ENCODE data around the gene C6orf136. TPM values are rescaled to one million over a fixed set of nuclear protein-coding genes. Genes with fewer than 3 reads are reported as not detected.
A peak's percentile ranks its signal among the peaks of the same experiment; 100 is the strongest.

Gene C6orf136
- total and polyA plus RNA-seq, 9 of the 15 experiments (the other 6 are each of a cell fraction or from before 2014, with no cell fraction given): 14.1 to 63.1 (median 18.4) TPM

- TF ChIP-seq ZNF592 (IDR thresholded peaks at IDR 0.05): no peak
- no peak for TF ChIP-seq PYGO2 (tag; IDR thresholded peaks at IDR 0.05)
- TF ChIP-seq TFAP4 (CRISPR knock-in tag; IDR thresholded peaks at IDR 0.05; ENCODE audit: borderline replicate concordance): no peak
- no peak for TF ChIP-seq SMAD3 (CRISPR knock-in tag; conservative IDR thresholded peaks at IDR 0.05)
- 0 out of 4 replicates have a peak, but pooled peaks of 1 of the 2 experiments have one; percentile 16 for TF ChIP-seq FOXA3 (CRISPR knock-in tag; conservative IDR thresholded peaks at IDR 0.05 in 1 of 2, IDR thresholded peaks at IDR 0.05 in 1 of 2)
- TF ChIP-seq ZNF511 (CRISPR knock-in tag; IDR thresholded peaks at IDR 0.05): 0 out of 2 replicates have a peak, but pooled peaks have one; percentile 41
- TF ChIP-seq PHB2 (IDR thresholded peaks at IDR 0.05; ENCODE audit: low read depth): peak; percentile 75
- TF ChIP-seq STAT6 (CRISPR knock-in tag; IDR thresholded peaks at IDR 0.05): no peak
- no peak for TF ChIP-seq CREBBP (IDR thresholded peaks at IDR 0.05; ENCODE audit: low read depth, low read length)
- no peak for TF ChIP-seq ZC3H8 (IDR thresholded peaks at IDR 0.05)
- no peak for TF ChIP-seq SREBF2 (CRISPR knock-in tag; IDR thresholded peaks at IDR 0.05)
- TF ChIP-seq BHLHE40 (IDR thresholded peaks at IDR 0.05; ENCODE audit: low read length): no peak
- TF ChIP-seq E2F6 (IDR thresholded peaks at IDR 0.05; ENCODE audit: borderline replicate concordance in 1 of 2, extremely low read depth in 1 of 2, insufficient read depth in 1 of 2, insufficient read length in 1 of 2, low read depth in 1 of 2, low read length in 1 of 2, poor library complexity in 1 of 2, severe bottlenecking in 1 of 2): peak in 1 of 2 experiments; percentile 15
- no peak for TF ChIP-seq SAFB2 (IDR thresholded peaks at IDR 0.05; ENCODE audit: borderline replicate concordance, low read depth, low read length, severe bottlenecking)
- TF ChIP-seq ZNF23 (CRISPR knock-in tag; IDR thresholded peaks at IDR 0.05): no peak
- TF ChIP-seq NR2C1 (IDR thresholded peaks at IDR 0.05): no peak
- TF ChIP-seq NR2C1 (tag; IDR thresholded peaks at IDR 0.05): no peak
These were observed 39.3 kb downstream of the C6orf136 start, which contains the start of gene PPP1R18 (continued) for GRCh38 chr6:30686009-30686907.

Data from K562 (cell line).